ENCODE measurements around the gene SMNDC1.
"Not testable (repeated sequence)": the region's sequence is repeated elsewhere in the genome, so short reads cannot be mapped to it uniquely, and the experiment has no call there.

GRCh38 chr10:110249489-110249888, 55.2 kb downstream of the SMNDC1 start:
- TF ChIP-seq, protein P1, sequence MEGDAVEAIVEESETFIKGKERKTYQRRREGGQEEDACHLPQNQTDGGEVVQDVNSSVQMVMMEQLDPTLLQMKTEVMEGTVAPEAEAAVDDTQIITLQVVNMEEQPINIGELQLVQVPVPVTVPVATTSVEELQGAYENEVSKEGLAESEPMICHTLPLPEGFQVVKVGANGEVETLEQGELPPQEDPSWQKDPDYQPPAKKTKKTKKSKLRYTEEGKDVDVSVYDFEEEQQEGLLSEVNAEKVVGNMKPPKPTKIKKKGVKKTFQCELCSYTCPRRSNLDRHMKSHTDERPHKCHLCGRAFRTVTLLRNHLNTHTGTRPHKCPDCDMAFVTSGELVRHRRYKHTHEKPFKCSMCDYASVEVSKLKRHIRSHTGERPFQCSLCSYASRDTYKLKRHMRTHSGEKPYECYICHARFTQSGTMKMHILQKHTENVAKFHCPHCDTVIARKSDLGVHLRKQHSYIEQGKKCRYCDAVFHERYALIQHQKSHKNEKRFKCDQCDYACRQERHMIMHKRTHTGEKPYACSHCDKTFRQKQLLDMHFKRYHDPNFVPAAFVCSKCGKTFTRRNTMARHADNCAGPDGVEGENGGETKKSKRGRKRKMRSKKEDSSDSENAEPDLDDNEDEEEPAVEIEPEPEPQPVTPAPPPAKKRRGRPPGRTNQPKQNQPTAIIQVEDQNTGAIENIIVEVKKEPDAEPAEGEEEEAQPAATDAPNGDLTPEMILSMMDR (IDR thresholded peaks at IDR 0.05) = not testable (repeated sequence)
- TF ChIP-seq POLR2A, POLR2AphosphoS5, EP300 (IDR thresholded peaks at IDR 0.05): not testable (repeated sequence)

All from suprapubic skin (tissue), 4 donors.